Muscle of leg (tissue), 16 donors: ENCODE results near the gene CCDC73. TPM values are rescaled to one million over a fixed set of nuclear protein-coding genes. Genes with fewer than 3 reads are reported as not detected.
A peak's percentile ranks its signal among the peaks of the same experiment; 100 is the strongest.

Source experiments
- DNase-seq: peaks from one replicate; pipeline ENCODE4 v3.0.0; 2013
- H3K27ac ChIP-seq: one replicate; pipeline ENCODE4 v1.5.1; 2013; ENCODE audit warnings: mild to moderate bottlenecking, low read length, control low read depth
- H3K27me3 ChIP-seq: one replicate; pipeline ENCODE4 v1.6.1; 2013; ENCODE audit warnings: low read length; ENCODE audit not compliant: control insufficient read depth, insufficient read depth
- H3K36me3 ChIP-seq: one replicate; pipeline ENCODE4 v1.6.1; 2013; ENCODE audit warnings: low read length; ENCODE audit not compliant: control insufficient read depth, insufficient read depth
- H3K4me1 ChIP-seq: one replicate; pipeline ENCODE4 v1.6.1; 2013; ENCODE audit warnings: low read length; ENCODE audit not compliant: control insufficient read depth, insufficient read depth
- H3K4me3 ChIP-seq: one replicate; pipeline ENCODE4 v1.5.1; 2013; ENCODE audit warnings: low read length, control low read depth
- H3K9me3 ChIP-seq: replicated peaks from 2 replicates; pipeline ENCODE4 v1.6.1; 2013; ENCODE audit warnings: low read depth, low read length; ENCODE audit not compliant: control insufficient read depth
- WGBS: methylation state at CpG from one replicate; pipeline ENCODE4 v1.1.5; 2013; ENCODE audit warnings: missing lambda C conversion rate; ENCODE audit not compliant: insufficient coverage; 5-methylcytosine and 5-hydroxymethylcytosine counted together
- long read RNA-seq, 11 donors: transcript quantifications; one replicate each; lab custom pipeline, GENCODE V29; 2026
- polyA plus RNA-seq, 8 donors: library from polyadenylated mRNA; unstranded; fragments of 120-200 nt; gene quantifications; one replicate each; pipeline versions ENCODE4 v1.2.1 to v1.2.3, GENCODE V29; 2013; ENCODE audit warnings: inconsistent platforms in 1 of 8, low replicate concordance in 1 of 8; ENCODE audit not compliant: insufficient read length in 8 of 8, insufficient read depth in 1 of 8
- total RNA-seq: library from RNA; stranded (reverse); fragments of 120-200 nt; gene quantifications from one replicate; pipeline ENCODE4 v1.2.4, GENCODE V29; 2013

Gene CCDC73
- total RNA-seq (not detected), polyA plus RNA-seq (under 1 TPM in 4 of 8 donors, not detected in 4; 0.02 to 0.42 (median 0.03) TPM)
- long read RNA-seq, donor 1: 0 reads
- long read RNA-seq, donor 2: 0 reads
- long read RNA-seq, donor 3: 0 reads
- long read RNA-seq, donor 4, partial matches to known transcripts: 5 of 5 reads
- long read RNA-seq, donor 4, other reads (novel, unspliced or antisense): 0 of 5 reads
- long read RNA-seq, donor 5: 0 reads
- long read RNA-seq, donor 6: 0 reads
- long read RNA-seq, donor 7, partial matches to known transcripts: 7 of 7 reads
- long read RNA-seq, donor 7, other reads (novel, unspliced or antisense): 0 of 7 reads
- long read RNA-seq, donor 8: 0 reads
- long read RNA-seq, donor 9: 0 reads
- long read RNA-seq, donor 10: 0 reads
- long read RNA-seq, donor 11: 0 reads

GRCh38 chr11:32794439-32794838 is at the start of gene CCDC73:
Gene CCDC73 (minus strand): TSS chr11:32794662. CDS start chr11:32760243, 34,419 bp downstream.
- 87% methylated on average over 8 of the region's 12 CpGs for WGBS
- Histone ChIP-seq H3K27me3 (peaks cover 5% of the 10 kb centered on the region), H3K9me3 (no peaks in the 10 kb centered on the region), H3K27ac (no peak within 1 kb of the TSS), H3K36me3 (no peaks in the 10 kb centered on the region), H3K4me3 (no peak within 1 kb of the TSS), H3K4me1 (no peaks in the 10 kb centered on the region)
- no peak for DNase-seq

GRCh38 chr11:32843544-32843943 is 49.1 kb upstream of the CCDC73 start:
- no peak for DNase-seq
- Histone ChIP-seq H3K36me3 (no peaks in the 10 kb centered on the region), H3K4me3 (no peak overlapping the region), H3K27me3 (no peaks in the 10 kb centered on the region), H3K9me3 (peaks cover 2% of the 10 kb centered on the region), H3K4me1 (no peaks in the 10 kb centered on the region), H3K27ac (no peak overlapping the region)
- WGBS: no CpG with 5 or more reads among the region's 3 CpGs

GRCh38 chr11:32840587-32840986 is 46.1 kb upstream of the CCDC73 start:
- H3K36me3 ChIP-seq: no peaks in the 10 kb centered on the region
- no peak overlapping the region for H3K27ac ChIP-seq
- no peaks in the 10 kb centered on the region for H3K4me1 ChIP-seq
- 71% methylated on average over 1 of the region's 2 CpGs for whole genome bisulfite sequencing
- no peak for DNase-seq
- H3K27me3 ChIP-seq: no peaks in the 10 kb centered on the region
- H3K4me3 ChIP-seq: no peak overlapping the region
- H3K9me3 ChIP-seq: no peaks in the 10 kb centered on the region

GRCh38 chr11:32839308-32839707 is 44.8 kb upstream of the CCDC73 start:
- Histone ChIP-seq H3K36me3 (no peaks in the 10 kb centered on the region), H3K9me3 (no peaks in the 10 kb centered on the region), H3K4me1 (no peaks in the 10 kb centered on the region), H3K4me3 (no peak overlapping the region), H3K27ac (no peak overlapping the region), H3K27me3 (peaks cover 2% of the 10 kb centered on the region)
- no CpG with 5 or more reads among the region's 2 CpGs for WGBS
- DNase-seq: no peak

DNA sequence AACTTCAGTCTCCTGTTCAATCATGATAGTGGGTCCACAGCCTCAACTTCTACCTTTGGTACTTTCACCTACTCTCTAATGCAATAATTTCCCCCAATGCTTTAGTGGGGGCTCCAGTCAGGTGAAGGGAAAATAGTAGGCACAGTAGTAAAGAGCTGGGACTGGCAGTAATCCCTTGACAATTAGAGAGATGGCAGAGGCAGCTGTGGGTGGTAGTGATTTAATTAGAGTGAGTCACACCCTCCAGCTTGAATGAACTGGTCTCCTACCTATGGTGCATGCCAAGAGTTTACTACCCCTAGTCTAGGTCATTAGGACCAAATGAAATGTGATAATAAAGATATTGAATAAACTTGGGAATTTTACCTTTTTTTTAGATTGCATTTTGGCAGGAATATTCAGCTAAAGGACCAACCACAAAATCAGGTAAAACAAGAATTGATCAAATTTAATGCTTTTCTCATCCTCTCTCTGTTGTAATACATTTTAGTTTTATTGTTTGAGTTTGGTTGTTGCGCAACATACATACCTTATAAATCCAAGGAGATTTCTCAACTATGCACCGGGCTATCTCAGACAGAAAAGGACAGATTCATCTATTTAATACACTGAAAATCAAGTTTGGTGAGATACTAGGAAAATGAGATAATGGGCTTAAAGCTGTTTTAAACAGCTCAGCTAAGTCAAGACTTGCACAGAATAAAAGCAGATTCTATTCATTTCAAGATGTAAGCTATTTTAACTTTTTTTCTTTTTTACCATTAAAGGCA is 44.2 kb upstream of the CCDC73 start:
- H3K4me3 ChIP-seq: no peak overlapping the region
- peaks cover 2% of the 10 kb centered on the region for H3K27me3 ChIP-seq
- WGBS: no CpG with 5 or more reads among the region's 2 CpGs
- no peaks in the 10 kb centered on the region for H3K36me3 ChIP-seq
- H3K27ac ChIP-seq: no peak overlapping the region
- no peaks in the 10 kb centered on the region for H3K4me1 ChIP-seq
- DNase-seq: no peak
- H3K9me3 ChIP-seq: no peaks in the 10 kb centered on the region

DNA sequence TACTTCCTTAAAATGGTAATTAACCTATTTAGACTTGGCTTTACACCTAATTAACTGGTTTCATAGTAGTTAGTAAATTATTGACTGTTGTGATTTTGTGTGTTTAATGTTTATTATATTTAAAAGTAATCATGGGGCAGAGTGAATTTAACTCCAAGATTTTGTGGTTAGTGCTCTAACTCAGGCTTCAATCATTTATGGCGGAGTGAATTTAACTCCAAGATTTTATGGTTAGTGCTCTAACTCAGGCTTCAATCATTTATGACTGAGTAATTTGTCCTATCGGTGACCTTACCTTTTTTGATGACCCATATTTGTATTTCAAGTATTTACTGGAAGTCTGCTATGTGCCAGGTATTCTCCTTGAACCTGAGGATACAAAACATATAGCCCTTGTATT is 42.5 kb upstream of the CCDC73 start:
- no peak for DNase-seq
- no peaks in the 10 kb centered on the region for H3K9me3 ChIP-seq
- no peak overlapping the region for H3K27ac ChIP-seq
- H3K36me3 ChIP-seq: no peaks in the 10 kb centered on the region
- H3K4me3 ChIP-seq: no peak overlapping the region
- H3K27me3 ChIP-seq: peaks cover 4% of the 10 kb centered on the region
- H3K4me1 ChIP-seq: no peaks in the 10 kb centered on the region
- no CpG with 5 or more reads among the region's 2 CpGs for WGBS

DNA sequence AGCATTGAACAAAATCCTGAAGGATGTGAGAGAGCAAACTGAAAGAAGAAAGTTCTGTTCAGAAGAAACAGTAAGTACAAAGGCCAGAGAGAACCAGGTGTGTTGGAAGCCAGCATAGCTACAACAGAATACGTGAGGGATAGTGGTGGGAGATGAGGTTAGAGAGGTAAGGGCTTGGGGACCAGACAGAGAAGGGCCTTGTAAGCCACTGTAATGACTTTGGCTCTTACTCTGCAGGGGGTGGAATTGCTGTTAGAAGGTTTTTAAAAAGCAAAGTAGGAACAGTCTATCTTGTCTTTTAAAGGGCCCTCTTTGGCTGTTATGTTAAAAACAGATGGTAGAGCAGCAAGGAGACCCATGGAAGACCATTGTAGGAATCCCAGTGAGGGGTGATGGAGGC is 39.5 kb upstream of the CCDC73 start:
- peaks cover 29% of the 10 kb centered on the region for H3K27me3 ChIP-seq
- WGBS: 46% methylated on average over 1 of the region's 1 CpG

GRCh38 chr11:32831221-32831620 is 36.8 kb upstream of the CCDC73 start:
- WGBS: no CpG with 5 or more reads among the region's 3 CpGs
- Histone ChIP-seq H3K36me3 (no peaks in the 10 kb centered on the region), H3K4me1 (peaks cover 9% of the 10 kb centered on the region), H3K9me3 (no peaks in the 10 kb centered on the region), H3K27me3 (peaks cover 31% of the 10 kb centered on the region), H3K4me3 (no peak overlapping the region), H3K27ac (no peak overlapping the region)
- DNase-seq: no peak

More for the DNA sequence above, 39.5 kb upstream of the CCDC73 start:
- Histone ChIP-seq H3K4me3 (no peak overlapping the region), H3K27ac (no peak overlapping the region), H3K9me3 (no peaks in the 10 kb centered on the region), H3K36me3 (no peaks in the 10 kb centered on the region), H3K4me1 (peaks cover 9% of the 10 kb centered on the region)
- no peak for DNase-seq

DNA sequence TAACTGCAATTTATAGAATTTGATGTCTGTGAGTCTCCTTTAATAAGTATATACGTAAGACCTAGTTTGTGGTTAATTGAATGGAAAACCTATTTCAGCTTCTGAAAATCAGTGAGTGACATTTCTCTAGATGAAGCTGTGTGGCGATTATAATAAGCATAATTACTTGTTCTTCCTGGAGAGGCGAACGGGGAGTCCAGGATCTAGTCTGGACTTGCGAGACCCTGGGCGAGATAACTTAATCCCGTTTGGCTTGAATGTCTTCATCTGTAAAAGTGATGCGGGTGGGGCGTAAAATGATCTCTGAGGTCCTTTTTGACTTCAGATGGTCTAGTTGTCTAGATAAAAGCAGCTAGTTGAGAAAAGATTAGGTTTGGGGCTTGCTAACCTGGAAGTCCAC is 36.3 kb upstream of the CCDC73 start:
- Histone ChIP-seq H3K9me3 (no peaks in the 10 kb centered on the region), H3K4me3 (no peak overlapping the region), H3K36me3 (no peaks in the 10 kb centered on the region), H3K27me3 (peaks cover 31% of the 10 kb centered on the region), H3K27ac (no peak overlapping the region), H3K4me1 (peaks cover 9% of the 10 kb centered on the region)
- no peak for DNase-seq
- 58% methylated on average over 7 of the region's 9 CpGs for WGBS

- no peaks in the 10 kb centered on the region for H3K36me3 ChIP-seq
- H3K27ac ChIP-seq: no peak overlapping the region
- H3K4me1 ChIP-seq: peaks cover 9% of the 10 kb centered on the region
- H3K27me3 ChIP-seq: peaks cover 31% of the 10 kb centered on the region
- WGBS: no CpG with 5 or more reads among the region's 6 CpGs
- H3K4me3 ChIP-seq: peak overlapping the region; percentile 33
- no peak for DNase-seq
- H3K9me3 ChIP-seq: no peaks in the 10 kb centered on the region
Observed at GRCh38 chr11:32830413-32830738, 35.9 kb upstream of the CCDC73 start.
